ENCODE measurements around the gene INVS. TPM values are rescaled to one million over a fixed set of nuclear protein-coding genes. Genes with fewer than 3 reads are reported as not detected.

Gene INVS
- total and polyA plus RNA-seq, 2 donors (not counting 3 experiments of a cell fraction or from before 2014, with no cell fraction given): 8.5 to 17.9 TPM

DNA sequence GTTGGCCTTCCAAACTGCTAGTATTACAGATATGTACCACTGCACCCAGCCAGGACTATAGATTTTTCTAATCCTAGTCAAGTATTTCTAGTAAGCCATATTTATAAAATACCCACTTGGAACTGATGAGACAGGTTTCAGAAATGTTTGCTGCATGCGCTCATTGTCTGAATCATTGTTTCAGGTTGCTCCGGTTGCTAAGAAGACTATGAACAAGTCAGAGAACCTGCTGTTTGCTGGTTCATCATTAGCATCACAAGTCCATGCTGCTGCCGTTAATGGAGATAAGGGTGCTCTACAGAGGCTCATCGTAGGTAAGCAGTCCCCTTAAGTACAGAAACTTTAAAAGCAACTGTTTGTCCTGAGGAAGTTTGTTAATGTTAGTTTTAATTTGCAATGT is 5.3 kb downstream of the INVS start:
- no peak overlapping the region for H3K27ac ChIP-seq (ENCODE audit: insufficient read depth, low read depth, low read length)
- no peak for TF ChIP-seq JUN (IDR thresholded peaks at IDR 0.05; ENCODE audit: borderline replicate concordance, insufficient read depth, insufficient read length, low read depth)
- TF ChIP-seq EZH2 (IDR thresholded peaks at IDR 0.05; ENCODE audit: borderline replicate concordance, low read depth, low read length, severe bottlenecking): no peak
- no peak for TF ChIP-seq POLR2A (IDR thresholded peaks at IDR 0.05; ENCODE audit: low read depth, low read length)
- TF ChIP-seq, protein P1, sequence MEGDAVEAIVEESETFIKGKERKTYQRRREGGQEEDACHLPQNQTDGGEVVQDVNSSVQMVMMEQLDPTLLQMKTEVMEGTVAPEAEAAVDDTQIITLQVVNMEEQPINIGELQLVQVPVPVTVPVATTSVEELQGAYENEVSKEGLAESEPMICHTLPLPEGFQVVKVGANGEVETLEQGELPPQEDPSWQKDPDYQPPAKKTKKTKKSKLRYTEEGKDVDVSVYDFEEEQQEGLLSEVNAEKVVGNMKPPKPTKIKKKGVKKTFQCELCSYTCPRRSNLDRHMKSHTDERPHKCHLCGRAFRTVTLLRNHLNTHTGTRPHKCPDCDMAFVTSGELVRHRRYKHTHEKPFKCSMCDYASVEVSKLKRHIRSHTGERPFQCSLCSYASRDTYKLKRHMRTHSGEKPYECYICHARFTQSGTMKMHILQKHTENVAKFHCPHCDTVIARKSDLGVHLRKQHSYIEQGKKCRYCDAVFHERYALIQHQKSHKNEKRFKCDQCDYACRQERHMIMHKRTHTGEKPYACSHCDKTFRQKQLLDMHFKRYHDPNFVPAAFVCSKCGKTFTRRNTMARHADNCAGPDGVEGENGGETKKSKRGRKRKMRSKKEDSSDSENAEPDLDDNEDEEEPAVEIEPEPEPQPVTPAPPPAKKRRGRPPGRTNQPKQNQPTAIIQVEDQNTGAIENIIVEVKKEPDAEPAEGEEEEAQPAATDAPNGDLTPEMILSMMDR (IDR thresholded peaks at IDR 0.05; ENCODE audit: extremely low read depth in 1 of 2, insufficient read depth in 1 of 2, low read depth in 1 of 2, low read length in 2 of 2): no peak
- TF ChIP-seq POLR2AphosphoS5 (IDR thresholded peaks at IDR 0.05; ENCODE audit: insufficient read depth, low read depth, low read length): no peak
- no peak for TF ChIP-seq MYC (IDR thresholded peaks at IDR 0.05; ENCODE audit: low read depth, low read length)
- TF ChIP-seq GATA2 (IDR thresholded peaks at IDR 0.05; ENCODE audit: insufficient read depth, insufficient read length, low read depth, low read length): no peak
- TF ChIP-seq, protein P2, sequence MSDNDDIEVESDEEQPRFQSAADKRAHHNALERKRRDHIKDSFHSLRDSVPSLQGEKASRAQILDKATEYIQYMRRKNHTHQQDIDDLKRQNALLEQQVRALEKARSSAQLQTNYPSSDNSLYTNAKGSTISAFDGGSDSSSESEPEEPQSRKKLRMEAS (IDR thresholded peaks at IDR 0.05; ENCODE audit: insufficient read depth, insufficient read length): no peak
- no peak for TF ChIP-seq FOS (IDR thresholded peaks at IDR 0.05; ENCODE audit: borderline replicate concordance, insufficient read depth, low read length)
- dilution Hi-C loops (cut with MboI; ENCODE audit: extremely low pct_ligation_motif_present, low sequenced_read_pairs) (no loop called here), intact Hi-C loops (cut with micrococcal nuclease) (no loop called here)
- no peaks in the 10 kb centered on the region for H3K27me3 ChIP-seq (ENCODE audit: control insufficient read depth in 2 of 2, insufficient read depth in 2 of 2, low read length in 2 of 2)
- H3K4me2 ChIP-seq (ENCODE audit: insufficient read depth, low read length): no peak overlapping the region
- no peaks in the 10 kb centered on the region for H4K20me1 ChIP-seq (replicated peaks; ENCODE audit: control insufficient read depth, extremely low read depth, insufficient read depth, low read length)
- H3K4me3 ChIP-seq (replicated peaks in 1 of 3; ENCODE audit: insufficient read depth in 1 of 3, low read depth in 1 of 3, low read length in 3 of 3): no peak overlapping the region
- H2AFZ ChIP-seq (ENCODE audit: low read depth, low read length): no peak overlapping the region
- no peaks in the 10 kb centered on the region for H3K9me1 ChIP-seq (replicated peaks; ENCODE audit: control insufficient read depth, extremely low read depth, insufficient read depth, low read length)
- POLR2A ChIA-PET: no interaction called here
- no peak overlapping the region for H3K9ac ChIP-seq (replicated peaks; ENCODE audit: extremely low read depth, insufficient read depth, low read length)
- DNase-seq (ENCODE audit: low read depth, low spot score) (no peak), FAIRE-seq (no peak)
- CTCF ChIA-PET: no interaction called here
- no peaks in the 10 kb centered on the region for H3K9me3 ChIP-seq (replicated peaks; ENCODE audit: control insufficient read depth, insufficient read depth, low read length)
- peaks cover 4 to 11% of the 10 kb centered on the region in 2 experiments for H3K36me3 ChIP-seq (ENCODE audit: control insufficient read depth in 2 of 2, extremely low read depth in 1 of 2, insufficient read depth in 2 of 2, low read length in 2 of 2)
- peaks cover 3% of the 10 kb centered on the region for H3K79me2 ChIP-seq (ENCODE audit: control insufficient read depth, insufficient read depth, low read length)
- H3K4me1 ChIP-seq (ENCODE audit: control insufficient read depth, extremely low read depth, insufficient read depth, low read length): peaks cover 7% of the 10 kb centered on the region
- BruUV-seq (replicated peaks): no TSS peak
